ENCODE data around the gene ANKRD29. TPM values are rescaled to one million over a fixed set of nuclear protein-coding genes. Genes with fewer than 3 reads are reported as not detected.

Gene ANKRD29
- polyA plus RNA-seq, 1 donor (not counting 4 experiments of a cell fraction or from before 2014, with no cell fraction given) = 3.7 TPM

GRCh38 chr18:23689031-23689615, 26.4 kb upstream of the ANKRD29 start, which contains the start of gene LAMA3:
LAMA3 (plus strand) TSS chr18:23689453; CDS start chr18:23689684, 231 bp downstream.
- peak in 2 of 3 experiments; percentile 44 to 58 for TF ChIP-seq CTCF (optimal IDR thresholded peaks at IDR 0.05 in 1 of 3, IDR thresholded peaks at IDR 0.05 in 1 of 3, conservative IDR thresholded peaks at IDR 0.05 in 1 of 3; ENCODE audit: extremely low read depth in 1 of 3, insufficient read depth in 2 of 3, low read length in 3 of 3)
- no peak for TF ChIP-seq EZH2 (IDR thresholded peaks at IDR 0.05; ENCODE audit: low read length)

GRCh38 chr18:23688528-23688927, 25.8 kb upstream of the ANKRD29 start:
- H4K20me1 ChIP-seq (ENCODE audit: control insufficient read depth, extremely low read depth, insufficient read depth, low read length) = no peaks in the 10 kb centered on the region
- no peaks in the 10 kb centered on the region for H3K9me1 ChIP-seq (ENCODE audit: control insufficient read depth, extremely low read depth, insufficient read depth, low read length)
- dilution Hi-C loops (cut with MboI; ENCODE audit: extremely low pct_ligation_motif_present, low sequenced_read_pairs) = no loop called here
- no peak overlapping the region for H3K9ac ChIP-seq (ENCODE audit: control insufficient read depth, extremely low read depth, insufficient read depth, low read length)
- FAIRE-seq = no peak
- peak overlapping the region in 1 of 3 experiments; percentile 65 for H3K4me3 ChIP-seq (ENCODE audit: control insufficient read depth in 2 of 3, extremely low read depth in 1 of 3, insufficient read depth in 2 of 3, low read depth in 1 of 3, low read length in 3 of 3)
- no peak for DNase-seq (ENCODE audit: low read depth, low spot score)
- H3K27ac ChIP-seq (ENCODE audit: control insufficient read depth, insufficient read depth, low read length) = no peak overlapping the region
- H3K9me3 ChIP-seq (ENCODE audit: control insufficient read depth, low read depth, low read length) = no peaks in the 10 kb centered on the region
- H3K79me2 ChIP-seq (ENCODE audit: control insufficient read depth, insufficient read depth, low read length) = no peaks in the 10 kb centered on the region
- no peaks in the 10 kb centered on the region for H3K36me3 ChIP-seq (ENCODE audit: control insufficient read depth in 2 of 2, extremely low read depth in 1 of 2, insufficient read depth in 2 of 2, low read length in 2 of 2)
- peaks cover 18% of the 10 kb centered on the region for H3K4me1 ChIP-seq (ENCODE audit: control insufficient read depth, extremely low read depth, insufficient read depth, low read length)
- H3K27me3 ChIP-seq (ENCODE audit: control insufficient read depth, extremely low read depth, insufficient read depth, low read length) = no peaks in the 10 kb centered on the region
- TF ChIP-seq EZH2 (IDR thresholded peaks at IDR 0.05; ENCODE audit: low read length) = no peak
- no peak for TF ChIP-seq CTCF (optimal IDR thresholded peaks at IDR 0.05 in 1 of 3, IDR thresholded peaks at IDR 0.05 in 1 of 3, conservative IDR thresholded peaks at IDR 0.05 in 1 of 3; ENCODE audit: extremely low read depth in 1 of 3, insufficient read depth in 2 of 3, low read length in 3 of 3)
- H3K4me2 ChIP-seq (ENCODE audit: control insufficient read depth, extremely low read depth, insufficient read depth, low read depth, low read length) = peak overlapping the region; percentile 83
- no peak overlapping the region for H2AFZ ChIP-seq (ENCODE audit: control insufficient read depth, low read length)

More at GRCh38 chr18:23689031-23689615, 26.4 kb upstream of the ANKRD29 start, which contains the start of gene LAMA3:
- Histone ChIP-seq H3K4me1 (ENCODE audit: control insufficient read depth, extremely low read depth, insufficient read depth, low read length) (peaks cover 15% of the 10 kb centered on the region), H3K79me2 (ENCODE audit: control insufficient read depth, insufficient read depth, low read length) (no peaks in the 10 kb centered on the region), H4K20me1 (ENCODE audit: control insufficient read depth, extremely low read depth, insufficient read depth, low read length) (no peaks in the 10 kb centered on the region), H3K27me3 (ENCODE audit: control insufficient read depth, extremely low read depth, insufficient read depth, low read length) (no peaks in the 10 kb centered on the region), H3K9ac (ENCODE audit: control insufficient read depth, extremely low read depth, insufficient read depth, low read length) (peak within 1 kb of the TSS; percentile 63), H3K27ac (ENCODE audit: control insufficient read depth, insufficient read depth, low read length) (no peak within 1 kb of the TSS), H3K36me3 (ENCODE audit: control insufficient read depth in 2 of 2, extremely low read depth in 1 of 2, insufficient read depth in 2 of 2, low read length in 2 of 2) (no peaks in the 10 kb centered on the region), H3K4me3 (ENCODE audit: control insufficient read depth in 2 of 3, extremely low read depth in 1 of 3, insufficient read depth in 2 of 3, low read depth in 1 of 3, low read length in 3 of 3) (peak within 1 kb of the TSS; percentile 39 to 65 (median 65)), H3K4me2 (ENCODE audit: control insufficient read depth, extremely low read depth, insufficient read depth, low read depth, low read length) (peak within 1 kb of the TSS; percentile 83), H3K9me1 (ENCODE audit: control insufficient read depth, extremely low read depth, insufficient read depth, low read length) (no peaks in the 10 kb centered on the region), H2AFZ (ENCODE audit: control insufficient read depth, low read length) (peak within 1 kb of the TSS; percentile 53), H3K9me3 (ENCODE audit: control insufficient read depth, low read depth, low read length) (no peaks in the 10 kb centered on the region)
- dilution Hi-C loops (cut with MboI; ENCODE audit: extremely low pct_ligation_motif_present, low sequenced_read_pairs) = no loop called here
- DNase-seq (ENCODE audit: low read depth, low spot score) (no peak), FAIRE-seq (peak; percentile 75)

All from keratinocyte (primary cell).